GM21515 (cell line): ENCODE measurements around the gene ANKRD30A.
"Not testable (repeated sequence)": the region's sequence is repeated elsewhere in the genome, so short reads cannot be mapped to it uniquely, and the experiment has no call there.

Source experiments
- ATAC-seq: cut with Tn5 transposase; IDR thresholded peaks from one replicate; pipeline ENCODE4 v1.9.1; 2021; ENCODE audit not compliant: unreplicated experiment

Gene ANKRD30A

DNA sequence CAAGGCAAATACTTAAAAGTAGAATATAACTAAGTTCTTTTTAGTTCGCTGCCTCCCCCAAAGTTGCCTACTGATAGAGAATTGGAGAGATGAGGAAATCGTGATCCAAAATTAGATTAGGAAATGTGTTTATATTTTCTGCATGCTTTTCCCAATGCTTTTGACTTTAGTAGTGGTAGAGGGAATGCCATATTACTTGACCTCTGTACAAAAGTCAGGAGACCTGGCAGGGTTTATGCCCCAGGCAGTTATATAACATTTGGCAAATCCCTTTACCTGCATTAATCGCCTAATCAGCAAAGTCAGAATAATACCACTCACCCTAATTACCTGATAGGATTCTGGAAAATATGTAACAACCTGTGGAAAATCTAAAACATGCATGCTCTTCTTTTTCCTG lies 142.9 kb downstream of the ANKRD30A start:
- no peak for ATAC-seq

DNA sequence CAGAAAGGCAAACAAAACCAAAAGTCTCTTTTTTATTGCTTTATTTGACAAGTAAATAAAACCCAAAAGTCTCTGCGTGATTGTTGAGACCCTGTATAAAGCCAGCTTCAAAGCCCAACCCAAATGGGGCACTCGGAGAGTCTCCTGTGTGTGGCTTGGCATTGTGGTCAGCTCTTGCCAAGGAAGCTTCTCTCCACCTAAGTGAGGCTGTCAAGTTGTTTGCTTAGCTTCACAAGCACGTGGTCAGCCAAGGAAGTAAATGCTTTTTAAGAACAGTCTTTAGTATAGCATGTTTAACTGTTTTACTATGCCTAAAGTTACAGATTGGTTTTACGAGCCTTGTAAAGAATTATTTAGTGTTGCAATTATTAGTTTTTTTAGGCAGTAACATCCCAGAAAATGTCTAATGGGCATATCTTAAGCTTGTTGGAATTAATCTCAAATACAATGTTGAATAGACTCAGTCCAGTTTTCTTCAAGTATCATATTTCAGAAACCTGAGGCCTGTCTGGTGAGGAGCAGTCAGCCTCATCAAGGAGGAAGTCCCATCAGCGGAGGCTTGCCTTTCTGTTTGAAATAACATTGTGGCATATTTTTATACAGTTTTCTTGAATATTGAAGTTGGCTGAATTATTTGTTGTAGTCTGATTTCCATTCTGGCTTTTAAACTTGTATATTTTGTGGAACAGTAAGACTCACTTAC lies 144.3 kb downstream of the ANKRD30A start:
- no peak for ATAC-seq

DNA sequence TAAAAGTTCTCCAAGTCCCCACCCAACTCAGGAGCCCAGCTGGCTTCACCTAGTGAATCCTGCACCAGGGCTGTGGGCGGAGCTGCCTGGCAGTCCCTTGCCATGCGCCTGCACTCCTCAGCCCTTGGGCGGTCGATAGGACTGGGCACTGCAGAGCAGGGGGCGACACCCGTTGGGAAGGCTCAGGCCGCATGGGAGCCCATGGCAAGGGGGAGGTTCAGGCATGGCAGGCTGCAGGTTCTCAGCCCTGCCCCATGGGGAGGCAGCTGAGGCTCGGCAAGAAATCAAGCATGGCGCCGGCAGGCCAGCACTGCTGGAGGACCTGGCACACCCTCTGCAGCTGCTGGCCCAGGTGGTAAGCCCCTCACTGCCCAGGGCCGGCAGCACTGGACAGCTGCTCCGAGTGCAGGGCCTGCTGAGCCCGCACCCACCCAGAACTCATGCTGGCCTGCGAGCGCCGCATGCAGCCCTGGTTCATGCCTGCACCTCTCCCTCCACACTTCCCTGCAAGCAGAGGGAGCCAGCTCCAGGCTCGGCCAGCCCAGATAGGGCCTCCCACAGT lies 149.9 kb downstream of the ANKRD30A start:
- ATAC-seq: no peak

DNA sequence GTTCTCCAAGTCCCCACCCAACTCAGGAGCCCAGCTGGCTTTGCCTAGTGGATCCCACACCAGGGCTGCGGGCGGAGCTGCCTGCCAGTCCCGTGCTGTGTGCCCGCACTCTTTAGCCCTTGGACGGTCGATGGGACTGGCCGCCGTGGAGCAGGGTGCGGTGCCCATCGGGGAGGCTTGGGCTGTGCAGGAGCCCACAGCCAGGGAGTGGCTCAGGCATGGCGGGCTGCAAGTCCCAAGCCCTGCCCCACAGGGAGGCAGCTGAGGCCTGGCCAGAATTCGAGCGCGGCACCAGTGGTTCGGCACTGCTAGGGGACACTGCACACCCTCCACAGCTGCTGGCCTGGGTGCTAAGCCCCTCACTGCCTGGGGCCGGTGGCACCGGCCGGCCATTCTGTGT lies 159.7 kb downstream of the ANKRD30A start:
- no peak for ATAC-seq

DNA sequence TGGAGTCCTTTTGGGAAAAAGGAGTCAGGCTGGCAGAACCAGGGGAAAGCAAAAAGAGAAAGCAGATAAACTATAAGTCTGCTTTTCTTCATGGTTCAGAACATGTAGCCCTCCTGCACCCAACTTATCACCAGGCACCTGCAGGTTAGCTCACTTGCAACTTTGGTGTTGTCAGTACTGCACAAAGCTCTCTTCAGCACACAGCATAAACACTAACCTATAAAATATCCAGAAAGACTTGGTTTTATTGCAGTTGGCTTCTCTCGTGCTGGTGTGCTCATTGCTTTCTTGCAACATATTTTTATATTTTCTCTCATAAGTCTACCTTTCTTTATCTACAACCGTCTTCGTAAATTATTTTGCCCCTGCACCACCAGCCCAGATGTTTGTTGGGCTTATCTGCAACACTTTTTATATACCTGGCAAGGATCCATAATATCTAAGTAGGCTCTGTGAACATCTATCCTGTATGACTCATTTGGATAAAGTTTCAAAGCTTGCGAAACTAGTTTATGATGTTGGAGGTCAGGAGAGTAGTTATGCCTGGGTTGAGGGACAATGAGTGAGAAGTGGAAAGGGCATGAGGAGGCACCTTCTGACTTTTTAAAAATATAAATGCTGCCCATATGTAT lies 164.6 kb downstream of the ANKRD30A start:
- no peak for ATAC-seq

DNA sequence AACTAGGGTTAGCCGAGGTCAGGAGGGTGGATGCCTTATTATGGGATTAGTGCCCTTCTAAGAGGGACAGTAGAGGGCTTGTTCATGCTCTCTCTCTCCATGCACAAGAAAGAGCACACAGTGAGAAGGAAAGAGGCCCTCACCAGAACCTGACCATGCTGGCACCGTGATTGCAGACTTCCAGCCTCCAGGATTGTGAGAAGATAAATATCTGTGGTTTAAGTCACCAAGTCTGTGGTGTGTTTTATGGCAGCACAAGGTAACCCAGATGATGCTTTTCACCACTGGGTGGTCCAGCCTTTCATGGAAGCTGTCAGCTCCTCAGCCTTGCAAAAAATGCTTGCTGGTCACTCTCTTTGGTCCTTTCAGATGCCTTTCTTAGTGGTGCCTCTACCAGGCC lies 175.9 kb downstream of the ANKRD30A start:
- ATAC-seq: no peak

- ATAC-seq: no peak
These were observed 178.6 kb downstream of the ANKRD30A start for GRCh38 chr10:37304036-37304435.

DNA sequence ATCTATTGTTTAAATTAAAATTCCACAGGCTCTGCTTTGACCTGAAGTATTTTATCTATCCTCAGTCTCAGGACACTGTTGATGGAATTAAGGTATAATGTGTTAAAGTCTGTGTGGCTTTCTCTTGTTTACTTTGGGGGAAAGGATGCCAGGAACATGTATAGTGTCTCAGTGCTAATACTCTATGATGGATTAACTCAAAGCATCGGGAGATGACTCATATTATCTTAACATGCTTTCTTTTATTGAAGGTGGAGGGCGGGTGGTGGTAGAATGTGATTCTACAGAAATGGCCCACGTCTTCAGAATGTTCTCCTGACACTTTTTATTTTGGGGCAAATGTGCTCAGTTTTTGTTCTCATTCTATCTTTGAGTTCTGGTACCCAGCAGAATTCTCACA lies 189.0 kb downstream of the ANKRD30A start:
- no peak for ATAC-seq

DNA sequence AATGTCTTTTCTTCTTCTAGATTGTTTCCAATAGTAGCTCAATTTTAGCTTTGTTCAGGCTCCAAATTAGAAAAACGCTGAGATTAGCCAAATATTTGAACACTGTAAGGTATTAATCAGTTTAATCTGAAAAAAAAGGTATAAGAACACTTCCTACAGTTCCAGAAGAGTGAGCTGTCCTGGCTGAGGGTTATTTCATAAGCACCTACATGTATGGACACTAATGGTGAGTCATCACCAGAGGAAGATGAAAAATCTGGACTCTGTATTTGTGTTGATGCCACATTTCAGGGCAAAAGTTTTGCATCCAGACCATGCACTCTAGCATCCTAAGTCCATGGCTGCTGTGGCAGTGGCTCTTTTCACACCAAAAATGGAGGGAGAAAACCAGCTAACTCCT lies 189.5 kb downstream of the ANKRD30A start:
- ATAC-seq: no peak

DNA sequence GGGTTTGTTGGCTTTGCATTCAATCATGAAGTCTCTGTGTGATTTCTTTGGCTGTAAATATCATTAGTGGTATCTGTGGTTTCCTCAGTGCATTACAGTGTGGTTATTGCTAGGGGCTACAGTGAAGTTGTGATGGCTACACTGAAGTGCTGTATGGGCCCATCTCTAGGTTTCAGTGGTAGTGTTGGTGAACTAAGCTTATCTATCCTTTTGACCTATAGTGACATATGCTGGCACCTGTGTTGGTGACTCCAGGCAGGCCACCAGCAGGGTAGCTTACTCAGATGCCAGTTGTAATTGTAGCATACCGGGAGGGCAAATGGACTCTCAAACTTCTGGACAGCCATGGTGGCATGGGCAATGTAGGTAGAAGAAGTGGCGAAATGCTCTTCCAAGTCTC lies 219.0 kb downstream of the ANKRD30A start:
- no peak for ATAC-seq

DNA sequence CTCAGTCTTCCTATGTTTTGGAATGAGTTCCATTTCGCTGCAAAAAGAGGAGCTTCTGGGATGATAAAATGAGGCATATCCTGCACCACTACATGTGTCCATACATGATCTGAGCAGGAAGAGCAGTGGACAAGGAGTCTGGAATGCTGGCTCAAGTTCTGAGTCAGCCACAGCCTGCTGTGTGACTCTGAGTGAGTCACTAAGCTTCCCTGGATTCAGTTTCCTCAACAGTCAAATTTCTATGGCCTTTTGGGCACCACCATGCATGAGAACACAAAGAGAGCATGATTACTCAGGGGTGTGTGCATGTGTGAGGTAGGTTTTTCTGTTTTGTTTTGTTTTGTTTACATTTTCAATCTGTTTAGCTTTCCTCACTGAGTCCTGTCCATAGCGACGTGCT lies 254.6 kb downstream of the ANKRD30A start:
- no peak for ATAC-seq

DNA sequence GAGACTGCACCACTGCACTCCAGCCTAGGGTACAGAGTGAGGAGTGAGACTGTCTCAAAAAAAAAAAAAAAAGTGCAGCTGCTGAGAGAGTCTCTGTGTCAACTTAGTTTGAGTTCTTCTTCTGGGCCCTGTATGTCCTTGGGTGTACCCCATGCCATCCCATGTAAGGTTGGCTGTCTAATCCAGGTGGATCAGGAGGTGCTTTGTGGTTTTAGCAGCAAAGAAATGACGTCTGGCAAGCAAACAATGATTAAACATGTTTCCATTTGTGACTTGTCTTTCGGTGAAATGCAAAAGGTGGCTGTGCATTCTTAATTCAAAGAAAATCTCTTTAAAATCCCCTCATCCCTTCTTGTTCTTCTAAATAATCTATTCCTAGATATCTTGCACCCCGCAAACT lies 255.9 kb downstream of the ANKRD30A start:
- ATAC-seq: no peak

DNA sequence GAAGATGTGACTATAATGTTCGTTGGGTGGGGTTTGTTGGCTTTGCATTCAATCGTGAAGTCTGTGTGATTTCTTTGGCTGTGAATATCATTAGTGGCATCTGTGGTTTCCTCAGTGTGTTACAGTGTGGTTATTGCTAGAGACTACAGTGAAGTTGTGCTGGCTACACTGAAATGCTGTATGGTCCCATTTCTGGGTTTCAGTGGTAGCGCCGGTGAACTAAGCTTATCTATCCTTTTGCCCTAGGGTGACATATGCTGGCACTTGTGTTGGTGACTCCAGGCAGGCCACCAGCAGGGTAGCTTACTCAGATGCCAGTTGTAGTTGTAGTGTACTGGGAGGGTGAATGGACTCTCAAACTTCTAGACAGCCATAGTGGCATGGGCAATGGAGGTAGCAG lies 259.5 kb downstream of the ANKRD30A start:
- ATAC-seq: no peak

GRCh38 chr10:37390926-37391325 lies 265.5 kb downstream of the ANKRD30A start:
- ATAC-seq: no peak

GRCh38 chr10:37400774-37401173 lies 275.4 kb downstream of the ANKRD30A start:
- ATAC-seq: not testable (repeated sequence)

DNA sequence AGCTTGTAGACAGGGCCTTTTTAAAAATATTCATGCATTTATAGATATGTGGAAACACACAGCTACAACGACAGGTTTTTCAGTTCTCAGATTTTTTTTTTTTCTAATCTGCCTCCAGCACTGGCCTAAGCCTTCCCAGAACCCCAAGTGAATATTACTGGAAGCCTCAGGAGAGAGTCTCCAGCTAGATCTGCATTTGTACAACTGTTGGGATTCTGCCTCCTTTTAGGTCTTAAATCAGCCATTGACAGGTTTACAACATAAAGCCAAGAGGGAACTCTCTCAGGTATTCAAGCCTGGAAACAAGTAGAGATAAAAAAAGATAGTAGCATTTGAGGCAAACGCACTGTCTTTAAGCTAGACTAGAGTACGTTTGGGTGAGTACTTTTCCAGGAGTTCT lies 275.8 kb downstream of the ANKRD30A start:
- no peak for ATAC-seq

DNA sequence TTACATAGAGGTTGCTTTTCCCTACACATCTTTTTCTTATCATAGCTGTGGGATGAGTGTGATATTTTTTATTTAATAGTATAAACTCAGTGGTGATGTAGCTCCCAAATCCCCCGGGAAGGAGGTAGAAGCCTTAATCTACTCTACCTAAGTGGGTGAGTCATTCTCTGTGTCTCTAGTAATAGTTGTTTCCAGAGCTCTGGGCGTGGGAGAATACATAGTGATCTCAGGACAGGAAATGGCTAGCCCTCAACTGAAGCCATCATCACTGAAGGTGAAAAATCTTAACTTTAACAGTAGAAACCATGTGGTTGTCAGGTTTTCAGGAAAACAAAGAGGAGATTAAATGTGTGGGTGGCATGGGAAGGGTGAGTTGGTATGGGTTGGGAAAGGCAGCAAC lies 278.4 kb downstream of the ANKRD30A start:
- ATAC-seq: no peak
